Tibial nerve (tissue), 4 donors: ENCODE results near the gene MICU1. TPM values are rescaled to one million over a fixed set of nuclear protein-coding genes. Genes with fewer than 3 reads are reported as not detected.

ENCODE experiments used
- DNase-seq, 2 donors: peaks; one replicate each; pipeline ENCODE4 v3.0.0-alpha.2; 2019; ENCODE audit warnings: low spot score in 2 of 2
- H3K27ac ChIP-seq, 4 donors: fragments of 200-600 bp; sonication (generic) in 3 of 4; one replicate each; pipeline ENCODE4 v1.5.1; 2017 to 2019; ENCODE audit warnings: mild to moderate bottlenecking in 1 of 4
- H3K27me3 ChIP-seq, 2 donors: fragments of 200-600 bp; sonication (generic) in 1 of 2; one replicate each; pipeline versions ENCODE4 v1.5.1 to v1.6.0; 2017 to 2019
- H3K36me3 ChIP-seq, 3 donors: fragments of 200-600 bp; sonication (generic); one replicate each; pipeline ENCODE4 v1.5.1; 2018 to 2019
- H3K4me1 ChIP-seq, 4 donors: fragments of 200-600 bp; sonication (generic) in 3 of 4; one replicate each; pipeline ENCODE4 v1.5.1; 2017 to 2019
- H3K4me3 ChIP-seq, 4 donors: fragments of 200-600 bp; sonication (generic) in 3 of 4; one replicate each; pipeline ENCODE4 v1.5.1; 2017 to 2019; ENCODE audit warnings: mild to moderate bottlenecking in 1 of 4, moderate library complexity in 1 of 4
- H3K9me3 ChIP-seq, 4 donors: fragments of 200-600 bp; sonication (generic) in 3 of 4; one replicate each; pipeline ENCODE4 v1.5.1; 2017 to 2019
- CTCF ChIP-seq, 5 experiments: fragments of 200-600 bp in 3 of 5; fragments of 450-650 bp in 2 of 5; sonication (generic) in 3 of 5; IDR thresholded peaks; one replicate each; pipeline ENCODE4 v1.5.1; 2016 to 2019; ENCODE audit warnings: antibody characterized with exemption in 5 of 5, mild to moderate bottlenecking in 3 of 5, moderate library complexity in 2 of 5
- EP300 ChIP-seq, 2 donors: sonication (generic); formaldehyde crosslinking; IDR thresholded peaks; one replicate each; pipeline ENCODE4 v1.6.1; 2017; ENCODE audit warnings: antibody characterized with exemption in 2 of 2, mild to moderate bottlenecking in 1 of 2
- POLR2A ChIP-seq, 2 donors: fragments of 450-650 bp; IDR thresholded peaks; one replicate each; pipeline ENCODE4 v1.6.1; 2017; ENCODE audit warnings: antibody characterized with exemption in 2 of 2, mild to moderate bottlenecking in 2 of 2, moderate library complexity in 2 of 2
- WGBS, 2 donors: methylation state at CpG; one replicate each; pipeline ENCODE4 v1.1.5; 2018; 5-methylcytosine and 5-hydroxymethylcytosine counted together
- total RNA-seq, 4 donors: library from RNA; depleted of rRNA; stranded (reverse); fragments of >200 nt; gene quantifications; one replicate each; pipeline ENCODE4 v1.1.0, GENCODE V29; 2016

Gene MICU1
- total RNA-seq, 4 donors from 2014 or later, result 19.4 to 46.5 (median 35.8) TPM

- DNase-seq, result no peak
- WGBS, 2 donors, result 92 to 96% methylated on average over 2 of the region's 2 CpGs
- Histone ChIP-seq H3K27ac (no peak overlapping the region), H3K4me3 (no peak overlapping the region), H3K27me3 (no peaks in the 10 kb centered on the region), H3K9me3 (no peaks in the 10 kb centered on the region), H3K36me3 (peaks cover 0 to 9% (median 0%) of the 10 kb centered on the region in 3 donors), H3K4me1 (peaks cover 0 to 10% (median 0%) of the 10 kb centered on the region in 4 donors)
- TF ChIP-seq POLR2A (IDR thresholded peaks at IDR 0.05), result no peak
- TF ChIP-seq CTCF (IDR thresholded peaks at IDR 0.05), result no peak
- no peak for TF ChIP-seq EP300 (IDR thresholded peaks at IDR 0.05)
These were observed 235.1 kb downstream of the MICU1 start for GRCh38 chr10:72390764-72391163.

GRCh38 chr10:72389716-72390115 lies 236.2 kb downstream of the MICU1 start:
- H3K36me3 ChIP-seq, result peaks cover 0 to 4% (median 0%) of the 10 kb centered on the region in 3 donors
- 94 to 96% methylated on average over 5 of the region's 5 CpGs for WGBS, 2 donors
- H3K27ac ChIP-seq, result no peak overlapping the region
- no peak for DNase-seq
- no peak for TF ChIP-seq EP300 (IDR thresholded peaks at IDR 0.05)
- no peak for TF ChIP-seq POLR2A (IDR thresholded peaks at IDR 0.05)
- TF ChIP-seq CTCF (IDR thresholded peaks at IDR 0.05), result no peak
- no peaks in the 10 kb centered on the region for H3K9me3 ChIP-seq
- no peaks in the 10 kb centered on the region for H3K27me3 ChIP-seq
- H3K4me1 ChIP-seq, result peaks cover 0 to 10% (median 0%) of the 10 kb centered on the region in 4 donors
- H3K4me3 ChIP-seq, result no peak overlapping the region

- H3K36me3 ChIP-seq, result peaks cover 0 to 4% (median 0%) of the 10 kb centered on the region in 3 donors
- no peak overlapping the region for H3K27ac ChIP-seq
- H3K9me3 ChIP-seq, result no peaks in the 10 kb centered on the region
- DNase-seq, result no peak
- no peaks in the 10 kb centered on the region for H3K27me3 ChIP-seq
- H3K4me3 ChIP-seq, result no peak overlapping the region
- 44 to 48% methylated on average over 1 of the region's 1 CpG for WGBS, 2 donors
- peaks cover 0 to 10% (median 0%) of the 10 kb centered on the region in 4 donors for H3K4me1 ChIP-seq
- no peak for TF ChIP-seq EP300 (IDR thresholded peaks at IDR 0.05)
- TF ChIP-seq CTCF (IDR thresholded peaks at IDR 0.05), result no peak
- TF ChIP-seq POLR2A (IDR thresholded peaks at IDR 0.05), result no peak
These were observed 236.9 kb downstream of the MICU1 start for GRCh38 chr10:72389014-72389413.

- no peak for DNase-seq
- H3K4me1 ChIP-seq, result peaks cover 0 to 10% (median 0%) of the 10 kb centered on the region in 4 donors
- no peak overlapping the region for H3K27ac ChIP-seq
- WGBS, 2 donors, result 96 to 97% methylated on average over 5 of the region's 5 CpGs
- peaks cover 0 to 4% (median 0%) of the 10 kb centered on the region in 3 donors for H3K36me3 ChIP-seq
- TF ChIP-seq CTCF (IDR thresholded peaks at IDR 0.05) (no peak), EP300 (IDR thresholded peaks at IDR 0.05) (no peak), POLR2A (IDR thresholded peaks at IDR 0.05) (no peak)
- no peaks in the 10 kb centered on the region for H3K27me3 ChIP-seq
- no peak overlapping the region for H3K4me3 ChIP-seq
- no peaks in the 10 kb centered on the region for H3K9me3 ChIP-seq
These were observed 237.8 kb downstream of the MICU1 start for GRCh38 chr10:72388062-72388461.

- WGBS, 2 donors, result 49 to 55% methylated on average over 3 of the region's 3 CpGs
- H3K36me3 ChIP-seq, result no peaks in the 10 kb centered on the region
- no peaks in the 10 kb centered on the region for H3K27me3 ChIP-seq
- DNase-seq, result no peak
- peaks cover 0 to 10% (median 0%) of the 10 kb centered on the region in 4 donors for H3K4me1 ChIP-seq
- H3K4me3 ChIP-seq, result no peak overlapping the region
- no peak for TF ChIP-seq CTCF (IDR thresholded peaks at IDR 0.05)
- no peak for TF ChIP-seq EP300 (IDR thresholded peaks at IDR 0.05)
- no peak for TF ChIP-seq POLR2A (IDR thresholded peaks at IDR 0.05)
- no peaks in the 10 kb centered on the region for H3K9me3 ChIP-seq
- H3K27ac ChIP-seq, result no peak overlapping the region
These were observed 238.8 kb downstream of the MICU1 start for GRCh38 chr10:72386916-72387586.
